ENCODE results near the gene AATK.

The AATK gene

GRCh38 chr17:81197409-81197795 lies 31.4 kb upstream of the AATK start:
- in situ Hi-C loops (cut with HindIII; ENCODE audit: low sequenced_read_pairs) = no loop called here

DNA sequence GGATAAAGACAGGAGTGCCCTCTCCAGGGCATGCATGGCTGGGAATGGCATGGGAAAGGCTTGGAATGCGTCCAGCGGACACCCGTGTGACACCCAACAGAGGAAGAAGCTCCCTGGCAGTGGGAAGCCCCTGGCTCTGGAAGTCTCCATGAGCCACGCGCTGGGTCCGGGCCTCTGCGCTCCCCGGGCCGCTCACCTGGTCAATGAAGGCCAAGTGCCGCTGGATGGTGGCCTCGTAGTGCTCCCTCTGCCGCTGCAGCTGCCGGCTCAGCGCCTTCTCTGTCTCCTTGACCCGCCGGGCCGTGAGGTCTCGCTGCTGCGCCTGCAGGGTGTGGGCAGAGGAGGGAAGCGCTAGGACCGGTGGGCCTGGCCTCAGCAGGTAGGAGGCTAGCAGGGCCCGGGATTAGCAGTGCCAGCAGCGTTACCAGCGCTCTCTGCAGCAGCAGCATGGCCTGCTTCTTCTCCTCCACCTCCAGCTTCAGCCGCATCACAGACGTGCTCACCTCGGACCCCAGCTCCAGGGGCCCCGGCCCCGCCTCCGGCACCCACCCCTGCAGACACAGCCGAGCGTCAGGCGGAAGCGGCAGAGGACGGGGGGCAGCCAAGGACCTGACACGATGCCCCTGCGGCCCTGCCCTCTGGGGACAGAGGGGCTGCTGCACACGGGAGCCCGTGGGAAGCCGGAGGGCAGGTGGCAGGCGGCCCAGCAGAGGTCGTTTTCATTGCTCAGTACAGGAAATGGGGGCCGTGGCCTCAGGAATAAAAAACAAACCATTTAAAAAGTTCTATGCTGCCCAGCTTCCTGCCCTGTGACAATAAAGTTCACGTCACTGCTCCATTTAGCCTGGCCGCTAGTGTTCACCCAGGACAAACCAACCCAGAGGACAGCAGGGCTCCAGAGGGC lies 30.7 kb upstream of the AATK start:
- in situ Hi-C loops (cut with HindIII; ENCODE audit: low sequenced_read_pairs) = no loop called here

DNA sequence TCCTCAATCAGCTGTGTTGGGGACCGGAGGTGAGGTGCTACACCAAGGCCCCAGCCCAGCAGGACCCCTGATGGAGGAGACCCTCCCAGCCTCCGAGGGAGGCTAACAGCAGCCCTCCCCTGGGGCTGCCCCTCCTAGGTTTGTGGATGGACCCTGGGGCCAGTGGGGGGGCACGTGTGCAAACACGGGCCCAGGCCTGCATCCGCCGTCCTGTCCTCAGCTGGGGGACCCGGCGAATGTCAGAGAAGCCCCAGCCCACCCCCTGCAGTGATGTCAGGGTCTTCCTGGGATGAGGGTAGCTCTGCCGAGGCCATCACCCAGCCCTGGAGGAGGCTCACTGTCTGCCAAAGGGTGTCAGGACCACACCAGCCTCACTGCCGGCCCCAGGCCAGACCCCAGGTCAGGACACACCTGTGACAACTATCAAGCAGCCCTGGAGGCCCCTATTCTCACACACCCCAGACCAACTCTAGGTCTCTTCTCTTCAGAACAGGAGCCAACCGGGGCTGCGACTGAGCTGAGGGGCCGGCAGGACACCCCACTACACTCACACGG lies 30.0 kb upstream of the AATK start:
- in situ Hi-C loops (cut with HindIII; ENCODE audit: low sequenced_read_pairs) = no loop called here

DNA sequence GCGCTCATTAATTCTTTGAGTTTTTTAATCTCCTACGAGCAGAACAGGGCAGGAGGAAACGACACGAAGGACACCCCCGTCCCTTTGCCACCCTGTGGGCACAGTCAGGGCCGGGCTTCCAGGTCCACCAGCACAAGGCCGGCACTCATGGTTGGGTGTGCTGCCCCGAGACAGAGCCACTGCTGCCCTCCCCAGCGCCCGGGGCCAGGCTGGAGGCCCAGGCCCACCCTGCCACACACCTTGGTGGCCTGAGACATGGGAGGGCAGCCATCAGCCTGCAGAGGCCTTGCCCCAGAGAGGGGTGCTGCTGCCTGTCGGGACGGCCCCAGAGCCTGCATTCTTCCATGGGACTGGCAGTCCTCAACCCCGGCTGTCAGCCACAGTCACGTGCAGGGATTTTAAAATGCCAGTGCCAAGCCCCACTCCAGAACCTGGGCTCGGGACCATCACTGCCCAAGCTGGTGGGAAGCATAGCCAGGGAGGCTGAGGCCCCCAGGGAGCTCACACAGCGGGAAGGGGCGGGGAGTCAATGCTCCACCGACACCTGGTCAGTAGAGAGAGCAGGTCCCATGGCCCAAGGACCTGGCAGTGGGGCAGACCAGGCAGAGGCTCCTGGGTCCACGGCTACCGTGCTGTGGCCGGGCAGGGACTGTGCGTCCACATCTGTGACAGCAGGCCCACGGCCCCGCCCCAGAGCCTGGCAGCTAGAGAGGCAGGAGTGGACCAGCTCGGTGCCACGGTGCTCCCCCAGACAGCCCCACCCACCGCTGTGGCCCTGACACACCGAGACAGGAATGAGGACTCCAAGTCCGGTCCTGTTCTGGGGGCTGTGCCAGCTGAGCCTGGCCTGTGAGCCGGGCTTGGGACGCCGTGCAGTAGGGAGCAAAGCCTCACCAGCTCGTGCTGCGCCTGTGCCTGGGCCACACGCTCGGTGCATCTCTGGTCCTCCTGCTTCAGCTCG lies 29.2 kb upstream of the AATK start:
- in situ Hi-C loops (cut with HindIII; ENCODE audit: low sequenced_read_pairs) = no loop called here

- in situ Hi-C loops (cut with HindIII; ENCODE audit: low sequenced_read_pairs) = no loop called here
Measured at GRCh38 chr17:81194225-81194760, 28.3 kb upstream of the AATK start.

GRCh38 chr17:81193470-81194224 lies 27.6 kb upstream of the AATK start:
- in situ Hi-C loops (cut with HindIII; ENCODE audit: low sequenced_read_pairs) = no loop called here

DNA sequence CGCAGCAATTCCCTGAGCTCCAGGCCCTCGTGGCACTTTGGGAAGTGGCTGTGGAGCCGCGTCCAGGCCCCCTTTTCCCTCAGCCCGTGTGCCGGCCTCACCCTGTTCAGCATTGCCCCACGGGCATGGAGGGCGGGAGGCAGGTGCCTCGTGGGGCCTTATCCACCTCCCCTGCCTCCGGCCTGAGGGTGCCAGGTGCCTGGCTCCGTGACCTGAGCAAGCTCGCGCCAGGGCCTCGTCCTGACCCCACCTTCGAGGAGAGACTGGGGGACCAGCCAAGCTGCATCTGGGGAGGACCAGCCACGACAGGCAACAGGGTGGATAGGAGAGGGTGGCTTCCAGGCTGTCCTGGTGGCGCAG lies 27.0 kb upstream of the AATK start:
- in situ Hi-C loops (cut with HindIII; ENCODE audit: low sequenced_read_pairs) = no loop called here

DNA sequence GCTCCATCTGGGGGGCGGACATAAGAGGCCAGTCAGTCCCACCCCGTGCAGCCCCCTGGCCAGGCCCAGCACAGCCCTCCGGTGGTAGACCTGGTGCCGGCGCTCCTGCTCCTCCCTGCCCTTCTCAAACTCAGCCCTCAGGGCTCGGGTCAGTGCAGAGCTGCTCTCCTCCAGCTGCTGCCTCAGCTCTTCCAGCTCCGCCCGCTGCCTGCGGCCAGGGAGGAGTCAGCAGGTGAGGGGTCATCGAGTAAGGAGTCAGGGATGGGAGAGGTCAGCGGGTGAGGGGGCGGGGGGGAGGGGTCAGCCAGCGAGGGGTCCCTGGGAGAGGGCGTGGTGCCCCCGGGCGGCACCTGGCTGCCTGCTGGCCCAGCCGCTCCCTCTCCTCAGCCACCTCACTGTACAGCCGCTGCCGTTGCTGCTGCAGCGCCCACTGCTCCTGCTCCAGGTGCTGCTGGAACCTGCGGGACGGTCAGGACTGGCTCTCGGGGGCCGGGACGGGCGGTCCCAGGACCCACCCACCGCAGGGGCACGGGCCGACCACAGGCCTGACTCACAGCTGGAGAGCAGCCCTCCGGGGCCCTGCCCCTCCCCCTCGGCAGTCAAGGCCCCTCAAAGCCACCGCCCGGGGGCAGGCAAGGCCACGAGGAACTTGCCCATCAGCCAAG lies 26.5 kb upstream of the AATK start:
- in situ Hi-C loops (cut with HindIII; ENCODE audit: low sequenced_read_pairs) = no loop called here

GRCh38 chr17:81191646-81192045 lies 25.6 kb upstream of the AATK start:
- in situ Hi-C loops (cut with HindIII; ENCODE audit: low sequenced_read_pairs) = no loop called here

- in situ Hi-C loops (cut with HindIII; ENCODE audit: low sequenced_read_pairs) = no loop called here
Measured at GRCh38 chr17:81191116-81191515, 25.1 kb upstream of the AATK start.

GRCh38 chr17:81190591-81190990 lies 24.6 kb upstream of the AATK start:
- in situ Hi-C loops (cut with HindIII; ENCODE audit: low sequenced_read_pairs) = no loop called here

GRCh38 chr17:81189670-81190530 lies 23.9 kb upstream of the AATK start:
- in situ Hi-C loops (cut with HindIII; ENCODE audit: low sequenced_read_pairs) = loop anchor here (5.0 kb wide), 1 partner anchor 48 kb away; no protein-coding TSS in a partner anchor

DNA sequence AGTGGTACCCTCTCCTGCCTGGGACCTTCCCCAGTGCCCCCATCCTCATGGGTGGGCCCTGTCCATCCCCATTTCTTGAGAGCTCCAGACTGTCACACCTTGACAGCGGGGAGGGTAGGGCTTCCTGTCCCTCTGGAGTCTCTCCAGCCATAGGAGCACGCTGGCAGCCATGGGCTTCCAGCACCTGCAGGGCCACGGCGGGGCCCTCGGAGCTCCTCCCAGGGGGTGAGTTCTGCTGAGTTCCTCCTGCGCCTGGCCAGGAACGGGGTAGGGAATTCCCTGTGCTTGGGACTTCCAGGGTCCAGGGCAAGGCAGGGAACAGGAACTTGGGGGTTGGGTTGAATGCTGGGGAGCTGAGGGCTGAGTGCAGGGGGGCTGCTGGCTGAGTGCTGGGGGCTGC lies 23.0 kb upstream of the AATK start:
- in situ Hi-C loops (cut with HindIII; ENCODE audit: low sequenced_read_pairs) = loop anchor here (5.0 kb wide), 1 partner anchor 47 kb away; no protein-coding TSS in a partner anchor

DNA sequence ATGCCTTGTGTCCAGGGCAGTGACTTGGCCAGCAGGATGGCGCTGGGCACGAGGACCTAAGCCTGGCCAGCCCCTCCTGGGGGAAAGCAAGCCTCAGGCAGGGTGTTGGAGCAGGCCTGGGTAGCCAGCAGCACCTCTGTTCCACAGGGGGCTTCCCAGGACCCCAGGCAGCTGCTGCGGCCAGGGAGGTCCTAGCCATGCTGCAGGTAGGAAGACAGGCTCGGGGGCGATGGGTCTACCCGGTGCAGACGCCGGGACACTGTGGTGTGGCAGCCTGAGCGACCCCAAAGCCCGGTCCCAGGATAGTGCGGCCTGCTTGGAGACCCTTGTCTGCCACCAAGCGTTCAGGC lies 22.4 kb upstream of the AATK start:
- in situ Hi-C loops (cut with HindIII; ENCODE audit: low sequenced_read_pairs) = loop anchor here (5.0 kb wide), 1 partner anchor 46 kb away; no protein-coding TSS in a partner anchor

GRCh38 chr17:81187586-81188490 lies 21.8 kb upstream of the AATK start:
- in situ Hi-C loops (cut with HindIII; ENCODE audit: low sequenced_read_pairs) = loop anchor here (5.0 kb wide), 1 partner anchor 46 kb away; no protein-coding TSS in a partner anchor

GRCh38 chr17:81187120-81187519 lies 21.1 kb upstream of the AATK start:
- in situ Hi-C loops (cut with HindIII; ENCODE audit: low sequenced_read_pairs) = loop anchor here (5.0 kb wide), 1 partner anchor 45 kb away; no protein-coding TSS in a partner anchor

- in situ Hi-C loops (cut with HindIII; ENCODE audit: low sequenced_read_pairs) = loop anchor here (5.0 kb wide), 1 partner anchor 44 kb away; no protein-coding TSS in a partner anchor
Measured at GRCh38 chr17:81186203-81186602, 20.2 kb upstream of the AATK start.

GRCh38 chr17:81184555-81184954 lies 18.5 kb upstream of the AATK start:
- in situ Hi-C loops (cut with HindIII; ENCODE audit: low sequenced_read_pairs) = no loop called here
